ENCODE measurements around the gene AGBL1.

AGBL1 gene

GRCh38 chr15:86155551-86155950 is 75.9 kb downstream of the AGBL1 start:
- TF ChIP-seq TAF1 (IDR thresholded peaks at IDR 0.05; ENCODE audit: borderline replicate concordance, insufficient read depth, low read length) = no peak
- no peak for TF ChIP-seq SIN3A (IDR thresholded peaks at IDR 0.05; ENCODE audit: borderline replicate concordance, insufficient read depth, low read length)
- no peak for TF ChIP-seq FOXP2 (optimal IDR thresholded peaks at IDR 0.05; ENCODE audit: borderline replicate concordance, extremely low read depth, extremely low read length, insufficient read depth)
- TF ChIP-seq REST (IDR thresholded peaks at IDR 0.05; ENCODE audit: insufficient read depth in 1 of 2, low read depth in 2 of 2, low read length in 2 of 2) = no peak
- no peak for TF ChIP-seq POLR2AphosphoS5 (IDR thresholded peaks at IDR 0.05; ENCODE audit: low read depth, low read length)

- no peak for TF ChIP-seq POLR2AphosphoS5 (IDR thresholded peaks at IDR 0.05; ENCODE audit: low read depth, low read length)
- TF ChIP-seq REST (IDR thresholded peaks at IDR 0.05; ENCODE audit: insufficient read depth in 1 of 2, low read depth in 2 of 2, low read length in 2 of 2) = no peak
- no peak for TF ChIP-seq SIN3A (IDR thresholded peaks at IDR 0.05; ENCODE audit: borderline replicate concordance, insufficient read depth, low read length)
- TF ChIP-seq FOXP2 (optimal IDR thresholded peaks at IDR 0.05; ENCODE audit: borderline replicate concordance, extremely low read depth, extremely low read length, insufficient read depth) = no peak
- no peak for TF ChIP-seq TAF1 (IDR thresholded peaks at IDR 0.05; ENCODE audit: borderline replicate concordance, insufficient read depth, low read length)
These were observed 78.1 kb downstream of the AGBL1 start for GRCh38 chr15:86157606-86158293.

GRCh38 chr15:86159468-86159867 is 79.8 kb downstream of the AGBL1 start:
- TF ChIP-seq POLR2AphosphoS5 (IDR thresholded peaks at IDR 0.05; ENCODE audit: low read depth, low read length) (no peak), SIN3A (IDR thresholded peaks at IDR 0.05; ENCODE audit: borderline replicate concordance, insufficient read depth, low read length) (no peak), TAF1 (IDR thresholded peaks at IDR 0.05; ENCODE audit: borderline replicate concordance, insufficient read depth, low read length) (no peak), REST (IDR thresholded peaks at IDR 0.05; ENCODE audit: insufficient read depth in 1 of 2, low read depth in 2 of 2, low read length in 2 of 2) (no peak), FOXP2 (optimal IDR thresholded peaks at IDR 0.05; ENCODE audit: borderline replicate concordance, extremely low read depth, extremely low read length, insufficient read depth) (no peak)

GRCh38 chr15:86161250-86161649 is 81.6 kb downstream of the AGBL1 start:
- no peak for TF ChIP-seq SIN3A (IDR thresholded peaks at IDR 0.05; ENCODE audit: borderline replicate concordance, insufficient read depth, low read length)
- no peak for TF ChIP-seq TAF1 (IDR thresholded peaks at IDR 0.05; ENCODE audit: borderline replicate concordance, insufficient read depth, low read length)
- TF ChIP-seq REST (IDR thresholded peaks at IDR 0.05; ENCODE audit: insufficient read depth in 1 of 2, low read depth in 2 of 2, low read length in 2 of 2) = no peak
- TF ChIP-seq POLR2AphosphoS5 (IDR thresholded peaks at IDR 0.05; ENCODE audit: low read depth, low read length) = no peak
- no peak for TF ChIP-seq FOXP2 (optimal IDR thresholded peaks at IDR 0.05; ENCODE audit: borderline replicate concordance, extremely low read depth, extremely low read length, insufficient read depth)

Data from PFSK-1 (cell line).